Left ventricle myocardium inferior (tissue), 1 donor: ENCODE data around the gene XYLT1. TPM values are rescaled to one million over a fixed set of nuclear protein-coding genes. Genes with fewer than 3 reads are reported as not detected.
A peak's percentile ranks its signal among the peaks of the same experiment; 100 is the strongest.

Experiments
- DNase-seq: peaks from one replicate; pipeline ENCODE4 v3.0.0-alpha.2; 2020
- H3K27ac ChIP-seq: fragments of 200-600 bp; replicated peaks from 2 replicates; pipeline ENCODE4 v1.8.0; 2021
- H3K27me3 ChIP-seq: fragments of 200-600 bp; 2 replicates; pipeline ENCODE4 v1.8.0; 2021; ENCODE audit warnings: low read depth
- H3K36me3 ChIP-seq: fragments of 200-600 bp; 2 replicates; pipeline ENCODE4 v1.8.0; 2021
- H3K4me1 ChIP-seq: fragments of 200-600 bp; 2 replicates; pipeline ENCODE4 v1.8.0; 2021
- H3K4me3 ChIP-seq: fragments of 200-600 bp; 2 replicates; pipeline ENCODE4 v1.8.0; 2021; ENCODE audit warnings: mild to moderate bottlenecking, moderate library complexity
- H3K9me3 ChIP-seq: fragments of 200-600 bp; replicated peaks from 2 replicates; pipeline ENCODE4 v1.8.0; 2021
- CTCF ChIP-seq: fragments of 200-600 bp; IDR thresholded peaks from 2 replicates; pipeline ENCODE4 v1.8.0; 2021; ENCODE audit warnings: antibody characterized with exemption, mild to moderate bottlenecking, borderline replicate concordance
- intact Hi-C: fragments of 100-400 bp; cut with micrococcal nuclease; formaldehyde crosslinking; loops from one replicate; pipeline ENCODE4 v1.11.0; 2022
- total RNA-seq: library from RNA; stranded (reverse); fragmentation: NEBNext Ultra II Directional; extraction: Animal tissue kit (Norgen Biotek cat#: 25700); gene quantifications from one replicate; pipeline ENCODE4 v1.2.1, GENCODE V29; 2021
- donor health status: DM: no; HTN: yes; CAD: no; lungs with severe emphysema.

Gene XYLT1
- total RNA-seq, 1 donor from 2014 or later: 1.4 TPM

GRCh38 chr16:17353561-17353960 lies 117.2 kb downstream of the XYLT1 start:
- Histone ChIP-seq H3K27ac (no peak overlapping the region), H3K36me3 (no peaks in the 10 kb centered on the region), H3K27me3 (no peaks in the 10 kb centered on the region), H3K4me1 (no peaks in the 10 kb centered on the region), H3K9me3 (no peaks in the 10 kb centered on the region), H3K4me3 (no peak overlapping the region)
- no peak for DNase-seq
- intact Hi-C loops: no loop called here
- no peak for TF ChIP-seq CTCF

DNA sequence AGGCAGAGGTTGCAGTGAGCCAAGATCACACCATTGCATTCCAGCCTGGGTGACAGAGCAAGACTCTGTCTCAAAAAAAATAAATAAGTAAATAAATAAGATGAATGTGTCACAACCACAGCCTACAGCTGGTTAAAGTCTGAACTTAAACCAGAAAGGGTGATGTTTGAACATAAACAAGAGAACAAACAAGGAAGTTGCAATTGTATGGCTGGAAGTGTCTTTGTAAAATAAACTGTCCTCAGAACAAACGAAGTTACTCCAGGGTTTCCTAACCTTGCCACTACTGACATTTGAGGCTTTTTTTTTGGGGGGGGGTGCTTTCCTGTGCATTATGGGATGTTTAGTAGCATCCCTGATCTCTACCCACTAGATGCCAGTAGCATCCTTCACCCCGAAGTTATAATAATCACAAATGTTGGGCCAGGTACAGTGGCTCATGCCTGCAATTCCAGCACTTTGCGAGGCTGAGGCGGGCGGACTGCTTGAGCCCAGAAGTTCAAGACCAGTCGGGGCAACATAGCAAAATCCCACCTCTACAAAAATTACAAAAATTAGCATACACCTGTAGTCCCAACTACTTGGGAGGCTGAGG lies 119.2 kb downstream of the XYLT1 start:
- intact Hi-C loops: no loop called here
- no peak for DNase-seq
- TF ChIP-seq CTCF: no peak
- no peak overlapping the region for H3K27ac ChIP-seq
- H3K4me3 ChIP-seq: no peak overlapping the region
- H3K27me3 ChIP-seq: no peaks in the 10 kb centered on the region
- no peaks in the 10 kb centered on the region for H3K9me3 ChIP-seq
- H3K4me1 ChIP-seq: peaks cover 17% of the 10 kb centered on the region
- H3K36me3 ChIP-seq: no peaks in the 10 kb centered on the region

DNA sequence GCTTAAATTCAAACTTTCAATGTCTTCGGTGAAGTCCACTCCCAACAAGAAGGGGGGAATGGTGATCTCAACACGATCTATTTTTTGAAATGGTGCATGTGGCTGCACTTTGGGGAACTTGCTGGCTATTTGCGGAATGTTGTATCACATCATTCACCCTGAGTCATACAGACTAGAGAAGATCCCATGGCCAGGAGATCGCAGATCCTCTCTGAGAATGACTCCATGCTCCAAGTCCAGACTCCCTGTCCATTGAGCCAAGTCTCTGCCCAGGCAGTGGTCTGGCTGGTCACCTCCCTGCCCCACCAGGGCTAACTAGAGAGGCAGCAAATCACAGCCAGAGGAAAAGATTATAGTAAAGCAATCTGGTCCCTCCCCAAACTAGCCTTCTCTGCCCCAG lies 120.6 kb downstream of the XYLT1 start:
- H3K27ac ChIP-seq: no peak overlapping the region
- no peak overlapping the region for H3K4me3 ChIP-seq
- no peaks in the 10 kb centered on the region for H3K9me3 ChIP-seq
- DNase-seq: no peak
- H3K4me1 ChIP-seq: peaks cover 30% of the 10 kb centered on the region
- intact Hi-C loops: no loop called here
- H3K36me3 ChIP-seq: no peaks in the 10 kb centered on the region
- no peaks in the 10 kb centered on the region for H3K27me3 ChIP-seq
- no peak for TF ChIP-seq CTCF

DNA sequence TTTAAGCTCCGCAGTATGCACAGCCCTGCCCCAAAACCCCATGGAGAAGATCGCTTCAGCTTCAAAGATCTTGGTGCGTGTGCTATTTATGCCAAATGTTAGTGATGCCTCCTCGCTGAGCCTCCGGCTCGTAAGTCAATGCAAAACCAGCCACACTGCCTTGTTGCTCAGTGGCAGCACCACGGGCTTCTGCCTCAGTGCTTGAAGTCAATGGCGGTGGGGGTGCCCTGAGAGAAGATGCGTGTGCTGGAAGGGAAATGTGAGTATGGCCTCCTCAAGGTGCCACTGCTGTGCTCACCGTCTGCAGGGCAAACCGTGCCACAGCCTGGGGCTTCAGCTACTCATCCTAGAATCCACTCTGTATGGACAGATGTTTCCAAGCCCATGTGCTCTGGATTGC lies 121.9 kb downstream of the XYLT1 start:
- Histone ChIP-seq H3K36me3 (no peaks in the 10 kb centered on the region), H3K27me3 (no peaks in the 10 kb centered on the region), H3K4me3 (no peak overlapping the region), H3K27ac (no peak overlapping the region), H3K9me3 (no peaks in the 10 kb centered on the region), H3K4me1 (peaks cover 44% of the 10 kb centered on the region)
- no peak for DNase-seq
- intact Hi-C loops: no loop called here
- no peak for TF ChIP-seq CTCF

- H3K4me1 ChIP-seq: peaks cover 50% of the 10 kb centered on the region
These were observed 122.5 kb downstream of the XYLT1 start for GRCh38 chr16:17348042-17348783.

More at GRCh38 chr16:17348042-17348783, 122.5 kb downstream of the XYLT1 start:
- Histone ChIP-seq H3K9me3 (no peaks in the 10 kb centered on the region), H3K4me3 (no peak overlapping the region), H3K27me3 (no peaks in the 10 kb centered on the region), H3K36me3 (no peaks in the 10 kb centered on the region), H3K27ac (peak overlapping the region; percentile 70)
- intact Hi-C loops: no loop called here
- DNase-seq: no peak
- TF ChIP-seq CTCF: no peak
